Measurements from ENCODE around the gene MEI1. TPM values are rescaled to one million over a fixed set of nuclear protein-coding genes. Genes with fewer than 3 reads are reported as not detected.

Gene MEI1
- total and polyA plus RNA-seq, 8 donors = 1.5 to 7.9 (median 3.3) TPM

- Histone ChIP-seq H3K27ac (no peak overlapping the region), H3K4me3 (no peak overlapping the region), H3K36me3 (peaks cover 0 to 44% of the 10 kb centered on the region in 2 donors), H3K4me1 (peaks cover 0 to 5% of the 10 kb centered on the region in 2 donors), H3K9me3 (no peaks in the 10 kb centered on the region), H3K27me3 (no peaks in the 10 kb centered on the region)
- no peak for DNase-seq
- no peak for ATAC-seq
- TF ChIP-seq CTCF (IDR thresholded peaks at IDR 0.05) = no peak
- intact Hi-C loops (cut with DNase I) = no loop called here
Observed at GRCh38 chr22:41672780-41673509, 26.4 kb upstream of the MEI1 start.

DNA sequence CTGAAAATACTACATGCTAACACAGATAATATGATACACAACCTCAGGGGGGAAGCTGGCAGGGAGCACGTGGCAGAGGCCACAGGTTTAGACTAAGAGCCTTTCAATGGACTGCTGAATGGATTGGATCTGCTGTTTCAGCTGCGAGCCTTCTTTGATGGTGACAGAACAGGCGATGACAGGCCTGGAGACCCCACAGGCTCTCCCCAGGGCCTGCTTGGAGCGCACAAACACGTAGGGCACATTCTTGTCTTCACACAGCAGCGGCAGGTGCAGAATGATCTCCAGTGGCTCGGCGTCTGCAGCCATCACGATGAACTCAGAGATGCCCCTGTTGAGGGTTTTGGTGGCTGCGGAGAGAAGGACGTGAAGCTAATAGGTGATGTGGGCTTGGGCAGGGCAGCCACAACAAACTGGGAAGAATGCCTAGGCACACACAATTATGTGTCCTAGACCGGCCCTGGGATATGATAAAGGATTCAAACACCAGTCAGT, 24.4 kb upstream of the MEI1 start:
- H3K36me3 ChIP-seq = peaks cover 0 to 64% of the 10 kb centered on the region in 2 donors
- DNase-seq (no peak), ATAC-seq (no peak)
- TF ChIP-seq CTCF (IDR thresholded peaks at IDR 0.05) = no peak
- H3K4me3 ChIP-seq = no peak overlapping the region
- no peaks in the 10 kb centered on the region for H3K27me3 ChIP-seq
- intact Hi-C loops (cut with DNase I) = no loop called here
- no peaks in the 10 kb centered on the region for H3K9me3 ChIP-seq
- no peaks in the 10 kb centered on the region for H3K4me1 ChIP-seq
- H3K27ac ChIP-seq = no peak overlapping the region

GRCh38 chr22:41676134-41676533, 23.2 kb upstream of the MEI1 start:
- Histone ChIP-seq H3K9me3 (no peaks in the 10 kb centered on the region), H3K36me3 (peaks cover 0 to 74% of the 10 kb centered on the region in 2 donors), H3K4me1 (no peaks in the 10 kb centered on the region), H3K4me3 (no peak overlapping the region), H3K27me3 (no peaks in the 10 kb centered on the region), H3K27ac (no peak overlapping the region)
- ATAC-seq (peak; percentile 39), DNase-seq (no peak)
- intact Hi-C loops (cut with DNase I) = no loop called here
- TF ChIP-seq CTCF (IDR thresholded peaks at IDR 0.05) = no peak

DNA sequence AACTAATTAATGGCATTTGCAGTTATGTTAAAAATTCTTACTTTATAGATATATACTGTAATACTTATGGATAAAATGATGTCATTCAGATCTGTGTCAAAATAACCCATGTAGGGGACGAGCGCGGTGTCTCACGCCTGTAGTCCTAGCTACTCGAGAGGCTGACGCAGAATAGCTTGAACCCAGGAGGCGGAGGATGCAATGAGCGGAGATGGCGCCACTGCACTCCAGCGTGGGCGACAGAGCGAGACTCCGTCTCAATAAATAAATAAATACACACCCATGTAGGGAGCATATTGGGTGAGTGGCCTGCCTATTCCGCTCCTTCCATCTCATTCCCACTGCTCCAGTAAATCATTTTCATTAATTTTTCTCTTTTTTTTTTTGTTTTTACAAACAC, 17.7 kb upstream of the MEI1 start:
- intact Hi-C loops (cut with DNase I) = no loop called here
- TF ChIP-seq CTCF (IDR thresholded peaks at IDR 0.05) = no peak
- Histone ChIP-seq H3K27me3 (no peaks in the 10 kb centered on the region), H3K4me3 (peak overlapping the region; percentile 47 to 60), H3K36me3 (peaks cover 0 to 40% of the 10 kb centered on the region in 2 donors), H3K27ac (peak overlapping the region in 1 of 2 donors; percentile 84), H3K4me1 (peaks cover 0 to 5% of the 10 kb centered on the region in 2 donors), H3K9me3 (no peaks in the 10 kb centered on the region)
- ATAC-seq (peak; percentile 46), DNase-seq (no peak)

DNA sequence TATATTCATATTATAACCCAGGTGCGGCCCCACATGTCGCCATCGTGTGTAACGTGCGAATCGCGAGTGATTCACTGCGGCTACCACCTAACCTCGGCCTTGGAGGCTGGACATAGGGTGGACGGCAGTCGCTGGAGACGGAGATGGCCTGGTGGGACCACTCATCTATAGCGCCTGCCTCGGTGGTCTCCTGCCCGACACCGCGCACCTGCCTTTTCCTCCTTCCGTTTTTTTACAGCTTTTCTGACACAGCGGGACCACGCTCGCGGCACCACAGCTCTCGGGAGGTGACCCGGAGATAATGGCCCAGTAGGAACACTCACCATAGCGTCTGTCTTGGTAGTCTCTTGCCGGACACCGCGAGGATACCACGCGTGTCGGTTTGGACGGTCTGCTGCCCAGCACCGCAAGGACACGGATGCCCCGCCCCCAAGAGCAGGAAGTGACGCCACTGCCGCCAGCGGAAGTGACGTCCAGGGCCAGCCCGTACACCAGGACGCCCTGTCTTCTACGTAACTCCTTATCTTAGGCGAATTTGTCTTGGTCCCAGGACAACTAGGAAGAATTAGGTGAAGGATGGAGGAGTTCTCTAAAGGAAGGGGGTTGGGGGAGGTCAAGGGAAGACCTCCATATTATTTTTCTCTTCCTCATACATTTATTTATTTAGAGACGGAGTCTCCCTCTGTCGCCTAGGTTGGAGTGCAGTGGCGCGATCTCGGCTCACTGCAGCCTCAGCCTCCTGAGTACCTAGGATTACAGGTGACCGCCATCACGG, 17.1 kb upstream of the MEI1 start:
- intact Hi-C loops (cut with DNase I) = no loop called here
- peak; percentile 97 for ATAC-seq
- peak; percentile 80 to 95 (median 90) for DNase-seq

More for the DNA sequence above, 17.1 kb upstream of the MEI1 start:
- H3K4me3 ChIP-seq = peak overlapping the region; percentile 47 to 60
- H3K27me3 ChIP-seq = no peaks in the 10 kb centered on the region
- H3K36me3 ChIP-seq = peaks cover 0 to 37% of the 10 kb centered on the region in 2 donors
- TF ChIP-seq CTCF (IDR thresholded peaks at IDR 0.05) = no peak
- H3K9me3 ChIP-seq = no peaks in the 10 kb centered on the region
- peak overlapping the region; percentile 81 to 84 for H3K27ac ChIP-seq
- peaks cover 0 to 10% of the 10 kb centered on the region in 2 donors for H3K4me1 ChIP-seq

All from left lung (tissue), 10 donors.